ENCODE results near the gene MAT1A. TPM values are rescaled to one million over a fixed set of nuclear protein-coding genes. Genes with fewer than 3 reads are reported as not detected.

The MAT1A gene
- total and polyA plus RNA-seq, 2 experiments from 2014 or later: 0.97 to 8.0 TPM

- no peaks in the 10 kb centered on the region for H3K36me3 ChIP-seq (ENCODE audit: insufficient read depth)
- no peak overlapping the region for H3K27ac ChIP-seq (ENCODE audit: low read depth)
- no peak for DNase-seq (ENCODE audit: low spot score)
- H3K27me3 ChIP-seq (ENCODE audit: insufficient read depth): no peaks in the 10 kb centered on the region
- no peaks in the 10 kb centered on the region for H3K9me3 Mint-ChIP-seq
- H3K4me1 Mint-ChIP-seq: peaks cover 5% of the 10 kb centered on the region
- no peak overlapping the region for H2AFZ ChIP-seq
- H3K27me3 Mint-ChIP-seq (ENCODE audit: insufficient read depth, low read depth, poor library complexity): peaks cover 8% of the 10 kb centered on the region
- H4K20me1 ChIP-seq (replicated peaks; ENCODE audit: insufficient read depth): no peaks in the 10 kb centered on the region
- H3K4me2 ChIP-seq: no peak overlapping the region
- H3K27ac Mint-ChIP-seq: no peak overlapping the region
- H3K9me2 ChIP-seq (ENCODE audit: insufficient read depth): no peaks in the 10 kb centered on the region
- H3K4me3 Mint-ChIP-seq: no peak overlapping the region
- TF ChIP-seq EZH2phosphoT487 (IDR thresholded peaks at IDR 0.05; ENCODE audit: unreplicated experiment) (no peak), JUNB (IDR thresholded peaks at IDR 0.05; ENCODE audit: unreplicated experiment) (no peak), EZH2 (IDR thresholded peaks at IDR 0.05; ENCODE audit: low read depth, unreplicated experiment) (no peak), ZNF331 (CRISPR knock-in tag; IDR thresholded peaks at IDR 0.05; ENCODE audit: low read depth) (no peak), ETS1 (IDR thresholded peaks at IDR 0.05) (no peak), ZNF462 (CRISPR knock-in tag; IDR thresholded peaks at IDR 0.05) (no peak), STAT1 (IDR thresholded peaks at IDR 0.05; ENCODE audit: unreplicated experiment) (no peak), POLR2AphosphoS5 (IDR thresholded peaks at IDR 0.05; ENCODE audit: low read depth) (no peak), ZNF114 (CRISPR knock-in tag; IDR thresholded peaks at IDR 0.05) (no peak), REST (IDR thresholded peaks at IDR 0.05; ENCODE audit: unreplicated experiment) (no peak), CTCF (conservative IDR thresholded peaks at IDR 0.05; ENCODE audit: low read depth in 2 of 2) (no peak), CREB1 (CRISPR knock-in tag; IDR thresholded peaks at IDR 0.05; ENCODE audit: low read depth) (no peak), NANOG (IDR thresholded peaks at IDR 0.05; ENCODE audit: borderline replicate concordance) (no peak)
- H3K79me2 ChIP-seq (replicated peaks; ENCODE audit: insufficient read depth): no peaks in the 10 kb centered on the region
- no peak for ATAC-seq
- no peaks in the 10 kb centered on the region for H3K4me1 ChIP-seq (ENCODE audit: insufficient read depth)
- no peak overlapping the region for H3K4me3 ChIP-seq
- H3K36me3 Mint-ChIP-seq (ENCODE audit: low read depth): peaks cover 3% of the 10 kb centered on the region; the same call in 1 of the 3 replicates
- no peaks in the 10 kb centered on the region for H3F3A ChIP-seq (replicated peaks; ENCODE audit: low read depth)
Observed at GRCh38 chr10:80277016-80277415, 12.4 kb downstream of the MAT1A start.
